Stimulated activated CD4-positive, alpha-beta T cell treated with anti-CD3 and anti-CD28 coated beads, Interleukin-15, amount 100 ng/mL, for 48 hours (primary cell): ENCODE data around the gene CNTNAP2.
"Not testable (repeated sequence)": the region's sequence is repeated elsewhere in the genome, so short reads cannot be mapped to it uniquely, and the experiment has no call there.

ENCODE experiments used
- DNase-seq, 2 donors: peaks; one replicate each; pipeline ENCODE4 v3.0.0-alpha.2; 2020; ENCODE audit warnings: low read depth in 2 of 2

CNTNAP2 gene

GRCh38 chr7:148021507-148022045 lies 1905.0 kb downstream of the CNTNAP2 start:
- no peak for DNase-seq

GRCh38 chr7:148022832-148023231 lies 1906.2 kb downstream of the CNTNAP2 start:
- DNase-seq, result no peak

- no peak for DNase-seq
Observed at GRCh38 chr7:148026713-148027112, 1910.1 kb downstream of the CNTNAP2 start.

GRCh38 chr7:148028165-148028564 lies 1911.6 kb downstream of the CNTNAP2 start:
- DNase-seq, result no peak

- no peak for DNase-seq
Observed at GRCh38 chr7:148031019-148031418, 1914.4 kb downstream of the CNTNAP2 start.

- no peak for DNase-seq
Observed at GRCh38 chr7:148031811-148032210, 1915.2 kb downstream of the CNTNAP2 start.

- DNase-seq, result no peak
Observed at GRCh38 chr7:148035950-148036349, 1919.3 kb downstream of the CNTNAP2 start.

GRCh38 chr7:148037044-148037443 lies 1920.4 kb downstream of the CNTNAP2 start:
- DNase-seq, result no peak

GRCh38 chr7:148041156-148041555 lies 1924.6 kb downstream of the CNTNAP2 start:
- no peak for DNase-seq

- no peak for DNase-seq
Observed at GRCh38 chr7:148042935-148043631, 1926.5 kb downstream of the CNTNAP2 start.

- DNase-seq, result no peak
Observed at GRCh38 chr7:148044173-148044572, 1927.6 kb downstream of the CNTNAP2 start.

- DNase-seq, result no peak
Observed at GRCh38 chr7:148045521-148045920, 1928.9 kb downstream of the CNTNAP2 start.

- no peak for DNase-seq
Observed at GRCh38 chr7:148049068-148049467, 1932.5 kb downstream of the CNTNAP2 start.

- DNase-seq, result no peak
Observed at GRCh38 chr7:148050492-148051158, 1934.0 kb downstream of the CNTNAP2 start.

GRCh38 chr7:148056406-148056805 lies 1939.8 kb downstream of the CNTNAP2 start:
- no peak for DNase-seq

- DNase-seq, result no peak
Observed at GRCh38 chr7:148058092-148058491, 1941.5 kb downstream of the CNTNAP2 start.

- no peak for DNase-seq
Observed at GRCh38 chr7:148058753-148059152, 1942.2 kb downstream of the CNTNAP2 start.

- no peak for DNase-seq
Observed at GRCh38 chr7:148060724-148061123, 1944.1 kb downstream of the CNTNAP2 start.

GRCh38 chr7:148078111-148078510 lies 1961.5 kb downstream of the CNTNAP2 start:
- DNase-seq, result not testable (repeated sequence)

- no peak for DNase-seq
Observed at GRCh38 chr7:148079206-148080080, 1962.8 kb downstream of the CNTNAP2 start.

- DNase-seq, result no peak
Observed at GRCh38 chr7:148083448-148083847, 1966.8 kb downstream of the CNTNAP2 start.

- DNase-seq, result peak in 1 of 2 donors; percentile 2
Observed at GRCh38 chr7:148084138-148084537, 1967.5 kb downstream of the CNTNAP2 start.
